ENCODE measurements around the gene GDAP2. TPM values are rescaled to one million over a fixed set of nuclear protein-coding genes. Genes with fewer than 3 reads are reported as not detected.

Gene GDAP2
- total RNA-seq, 1 experiment from 2014 or later, result 24.4 TPM

DNA sequence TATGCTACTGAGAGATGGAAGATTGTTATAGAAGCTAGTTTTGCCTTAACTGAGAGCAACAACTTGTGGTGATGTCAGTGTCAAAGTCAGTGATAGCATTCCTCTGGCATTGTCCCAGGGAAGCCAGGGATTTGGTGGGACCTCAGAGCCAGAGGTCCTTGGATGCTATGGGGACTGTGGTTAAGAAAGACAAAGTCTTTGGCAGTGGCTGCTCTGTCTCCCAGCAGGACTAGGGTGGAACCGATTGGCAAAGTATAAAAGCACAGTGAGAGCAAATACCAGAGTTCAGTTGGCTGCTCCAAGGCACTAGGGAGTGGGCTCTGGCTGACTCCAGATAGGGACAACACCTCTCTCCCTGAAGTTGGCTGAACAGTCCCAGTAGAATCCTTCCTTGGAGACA is 104.8 kb downstream of the GDAP2 start:
- Histone ChIP-seq H3T11ph (ENCODE audit: low read length) (no peak overlapping the region), H4K5ac (ENCODE audit: insufficient read length, low read depth, low read length) (no peak overlapping the region), H4K8ac (replicated peaks; ENCODE audit: insufficient read length, low read depth, low read length) (no peak overlapping the region), H3K4ac (ENCODE audit: low read depth, low read length) (no peak overlapping the region), H2AK5ac (ENCODE audit: insufficient read length, low read length) (no peak overlapping the region), H2BK120ac (ENCODE audit: low read depth, low read length, poor library complexity, severe bottlenecking) (no peak overlapping the region), H3K18ac (ENCODE audit: insufficient read length, low read depth, low read length) (no peak overlapping the region), H3K14ac (ENCODE audit: insufficient read depth, low read length) (no peak overlapping the region), H3K4me2 (ENCODE audit: insufficient read depth, insufficient read length, low read length) (no peak overlapping the region), H3K27me3 (ENCODE audit: insufficient read depth, low read length) (no peaks in the 10 kb centered on the region), H3K9me3 (ENCODE audit: control insufficient read depth, low read depth, low read length) (no peaks in the 10 kb centered on the region), H2BK5ac (ENCODE audit: insufficient read length, low read length) (no peak overlapping the region), H3K56ac (ENCODE audit: insufficient read length, low read depth, low read length) (no peak overlapping the region), H3K79me1 (ENCODE audit: insufficient read depth, low read depth, low read length, poor library complexity, severe bottlenecking) (no peaks in the 10 kb centered on the region), H3K79me2 (ENCODE audit: insufficient read depth, low read length) (no peaks in the 10 kb centered on the region), H4K91ac (ENCODE audit: insufficient read length, low read depth, low read length) (no peak overlapping the region), H3K9ac (ENCODE audit: extremely low read depth, insufficient read length, low read length) (no peak overlapping the region), H2BK12ac (ENCODE audit: insufficient read length, low read depth, low read length) (no peak overlapping the region), H3K23ac (ENCODE audit: insufficient read length, low read depth, low read length) (no peak overlapping the region), H3K27ac (ENCODE audit: insufficient read length, low read depth, low read length) (no peak overlapping the region), H2BK20ac (ENCODE audit: low read depth, low read length, poor library complexity, severe bottlenecking) (no peak overlapping the region), H3K23me2 (ENCODE audit: insufficient read length, low read depth, low read length, poor library complexity, severe bottlenecking) (no peaks in the 10 kb centered on the region), H4K20me1 (ENCODE audit: control insufficient read depth, insufficient read depth, insufficient read length) (peaks cover 2% of the 10 kb centered on the region), H2BK15ac (ENCODE audit: low read depth, low read length) (no peak overlapping the region), H2AFZ (ENCODE audit: low read length) (no peak overlapping the region), H3K4me1 (ENCODE audit: insufficient read depth, low read length) (no peaks in the 10 kb centered on the region)
- H3K9me3 Mint-ChIP-seq, result peaks cover 11 to 12% of the 10 kb centered on the region in 2 experiments; a peak in 3 of 5 replicates
- TF ChIP-seq, protein P1, sequence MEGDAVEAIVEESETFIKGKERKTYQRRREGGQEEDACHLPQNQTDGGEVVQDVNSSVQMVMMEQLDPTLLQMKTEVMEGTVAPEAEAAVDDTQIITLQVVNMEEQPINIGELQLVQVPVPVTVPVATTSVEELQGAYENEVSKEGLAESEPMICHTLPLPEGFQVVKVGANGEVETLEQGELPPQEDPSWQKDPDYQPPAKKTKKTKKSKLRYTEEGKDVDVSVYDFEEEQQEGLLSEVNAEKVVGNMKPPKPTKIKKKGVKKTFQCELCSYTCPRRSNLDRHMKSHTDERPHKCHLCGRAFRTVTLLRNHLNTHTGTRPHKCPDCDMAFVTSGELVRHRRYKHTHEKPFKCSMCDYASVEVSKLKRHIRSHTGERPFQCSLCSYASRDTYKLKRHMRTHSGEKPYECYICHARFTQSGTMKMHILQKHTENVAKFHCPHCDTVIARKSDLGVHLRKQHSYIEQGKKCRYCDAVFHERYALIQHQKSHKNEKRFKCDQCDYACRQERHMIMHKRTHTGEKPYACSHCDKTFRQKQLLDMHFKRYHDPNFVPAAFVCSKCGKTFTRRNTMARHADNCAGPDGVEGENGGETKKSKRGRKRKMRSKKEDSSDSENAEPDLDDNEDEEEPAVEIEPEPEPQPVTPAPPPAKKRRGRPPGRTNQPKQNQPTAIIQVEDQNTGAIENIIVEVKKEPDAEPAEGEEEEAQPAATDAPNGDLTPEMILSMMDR (conservative IDR thresholded peaks at IDR 0.05), result no peak
- peaks cover 0 to 4% (median 3%) of the 10 kb centered on the region in 3 experiments; a peak in 3 of 7 replicates for H3K36me3 Mint-ChIP-seq (ENCODE audit: insufficient read depth in 1 of 3, low read depth in 3 of 3)
- H3K4me3 Mint-ChIP-seq, result no peak overlapping the region
- H3K27me3 Mint-ChIP-seq (ENCODE audit: low read depth), result no peaks in the 10 kb centered on the region; the same call in 1 of the 2 replicates
- DNase-seq, result no peak
- H3K4me1 Mint-ChIP-seq, result peaks cover 0 to 3% of the 10 kb centered on the region in 2 experiments; a peak in 1 of 4 replicates
- H3K27ac Mint-ChIP-seq, result no peak overlapping the region
- no CpG with 5 or more reads among the region's 1 CpG for WGBS (ENCODE audit: extremely low coverage, insufficient read length, low lambda C conversion rate)

All from H9 (cell line).